Measurements from ENCODE around the gene ATP1A3.

DNA sequence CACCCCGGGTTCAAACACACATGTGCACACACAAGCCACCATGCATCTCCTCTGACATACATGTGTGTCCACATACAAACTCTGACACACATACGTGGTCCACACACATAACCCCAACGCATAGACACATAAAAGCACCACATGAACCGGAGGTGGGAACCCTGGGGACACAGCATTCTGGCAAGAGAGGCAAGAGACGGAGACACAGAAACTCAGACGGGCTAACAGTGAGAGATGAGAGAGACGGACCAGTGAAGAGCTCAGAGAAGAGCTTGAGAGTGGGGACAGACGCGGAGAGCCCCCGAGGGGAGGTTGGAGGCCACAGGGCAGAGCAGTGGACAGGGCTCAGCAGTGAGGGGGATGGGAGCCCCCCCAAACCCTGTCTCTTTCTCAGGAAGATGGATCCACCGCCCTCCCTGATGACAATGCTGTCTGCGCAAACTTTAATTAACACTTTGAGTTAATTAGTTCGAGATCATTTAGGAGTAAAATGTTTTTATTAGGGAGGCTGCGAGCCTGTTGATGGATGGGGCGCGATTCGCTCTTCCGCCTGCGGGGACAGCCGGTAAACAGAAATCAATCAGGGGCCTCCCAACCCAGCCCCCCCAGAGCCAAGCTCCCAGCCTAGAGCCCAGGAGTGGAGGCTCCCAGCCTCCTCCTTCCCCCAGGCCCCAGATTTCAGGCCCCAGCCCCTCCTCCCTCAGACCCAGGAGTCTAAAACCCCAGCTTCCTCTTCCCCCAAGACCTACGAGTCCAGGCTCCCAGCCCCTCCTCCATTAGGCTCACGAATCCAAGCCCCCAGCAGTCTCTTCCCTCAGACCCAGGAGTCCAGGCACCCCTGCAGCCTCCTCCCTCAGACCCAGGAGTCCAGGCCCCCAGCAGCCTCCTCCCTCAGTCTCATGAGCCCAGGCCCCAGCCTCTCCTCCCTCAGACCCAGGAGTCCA lies 56.2 kb downstream of the ATP1A3 start:
- TF ChIP-seq, protein P1, sequence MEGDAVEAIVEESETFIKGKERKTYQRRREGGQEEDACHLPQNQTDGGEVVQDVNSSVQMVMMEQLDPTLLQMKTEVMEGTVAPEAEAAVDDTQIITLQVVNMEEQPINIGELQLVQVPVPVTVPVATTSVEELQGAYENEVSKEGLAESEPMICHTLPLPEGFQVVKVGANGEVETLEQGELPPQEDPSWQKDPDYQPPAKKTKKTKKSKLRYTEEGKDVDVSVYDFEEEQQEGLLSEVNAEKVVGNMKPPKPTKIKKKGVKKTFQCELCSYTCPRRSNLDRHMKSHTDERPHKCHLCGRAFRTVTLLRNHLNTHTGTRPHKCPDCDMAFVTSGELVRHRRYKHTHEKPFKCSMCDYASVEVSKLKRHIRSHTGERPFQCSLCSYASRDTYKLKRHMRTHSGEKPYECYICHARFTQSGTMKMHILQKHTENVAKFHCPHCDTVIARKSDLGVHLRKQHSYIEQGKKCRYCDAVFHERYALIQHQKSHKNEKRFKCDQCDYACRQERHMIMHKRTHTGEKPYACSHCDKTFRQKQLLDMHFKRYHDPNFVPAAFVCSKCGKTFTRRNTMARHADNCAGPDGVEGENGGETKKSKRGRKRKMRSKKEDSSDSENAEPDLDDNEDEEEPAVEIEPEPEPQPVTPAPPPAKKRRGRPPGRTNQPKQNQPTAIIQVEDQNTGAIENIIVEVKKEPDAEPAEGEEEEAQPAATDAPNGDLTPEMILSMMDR (IDR thresholded peaks at IDR 0.05) = no peak
- no peak for TF ChIP-seq POLR2A (IDR thresholded peaks at IDR 0.05)

All from Peyer's patch (tissue), 4 donors.